AG04449 (cell line): Measurements from ENCODE around the gene IST1.

Experiments used
- CTCF ChIA-PET: fragments of 350-600 bp; formaldehyde crosslinking; extraction: SDS; loops from one replicate; lab custom pipeline; 2021; ENCODE audit warnings: antibody characterized with exemption; lab: Yijun Ruan, JAX
- POLR2A ChIA-PET: fragments of 400-600, 350-600 bp; formaldehyde crosslinking; extraction: SDS; loops from one replicate; lab custom pipeline; 2020; ENCODE audit warnings: antibody characterized with exemption, inconsistent platforms; lab: Yijun Ruan, JAX
- DNase-seq: peaks from one replicate; pipeline ENCODE4 v3.0.0-alpha.2; 2010; ENCODE audit warnings: low read depth, low spot score
- H3K4me3 ChIP-seq: 2 replicates; pipeline ENCODE4 v1.5.1; 2011; ENCODE audit warnings: low read depth, mild to moderate bottlenecking, control low read depth, low read length
- CTCF ChIP-seq: IDR thresholded peaks from one replicate; pipeline ENCODE4 v1.5.1; 2011; ENCODE audit warnings: mild to moderate bottlenecking, moderate library complexity, low read length, control low read depth, inconsistent platforms; ENCODE audit not compliant: insufficient read depth; ENCODE audit errors: missing control alignments

IST1 gene

DNA sequence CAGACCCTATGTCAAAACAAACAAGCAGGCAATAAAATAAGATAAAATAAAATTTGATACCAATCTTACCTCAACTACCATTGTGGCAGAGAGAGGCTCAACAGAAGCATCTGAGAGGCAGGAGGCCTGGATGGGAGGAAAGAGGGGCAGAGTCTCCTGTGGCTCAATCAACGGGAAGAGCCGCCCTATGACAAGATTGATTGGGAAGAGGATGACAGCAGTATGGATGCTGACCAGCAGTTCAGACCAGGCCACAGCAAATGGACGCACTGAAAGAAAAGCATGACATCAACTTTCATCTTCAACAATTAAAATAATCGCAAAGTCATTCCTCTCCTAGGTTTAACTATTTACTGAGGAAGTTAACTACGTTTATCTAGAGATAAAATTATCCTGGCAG lies 57.5 kb downstream of the IST1 start:
- DNase-seq, result no peak
- no peak for TF ChIP-seq CTCF
- ChIA-PET CTCF (no interaction called here), POLR2A (no interaction called here)
- no peak overlapping the region for H3K4me3 ChIP-seq

- ChIA-PET CTCF (interaction anchor here (1.7 kb wide), 1 partner anchor 9 kb away, joined by 8 read pairs; no protein-coding TSS in a partner anchor), POLR2A (no interaction called here)
- H3K4me3 ChIP-seq, result no peak overlapping the region
- no peak for TF ChIP-seq CTCF
- no peak for DNase-seq
Measured at GRCh38 chr16:71954180-71954579, 58.8 kb downstream of the IST1 start.

- CTCF ChIA-PET, result interaction anchor here (1.7 kb wide), 1 partner anchor 9 kb away, joined by 8 read pairs; no protein-coding TSS in a partner anchor
- no peak for TF ChIP-seq CTCF
- H3K4me3 ChIP-seq, result no peak overlapping the region
- DNase-seq, result no peak
- POLR2A ChIA-PET, result no interaction called here
Measured at GRCh38 chr16:71954699-71955195, 59.4 kb downstream of the IST1 start.

- H3K4me3 ChIP-seq, result no peak overlapping the region
- TF ChIP-seq CTCF, result no peak
- no peak for DNase-seq
- ChIA-PET POLR2A (no interaction called here), CTCF (interaction anchor here (1.1 to 3.3 kb wide), 2 partner anchors 63 to 73 kb away, joined by 4 to 21 read pairs; partner anchors contain the start of gene ZNF821)
Measured at GRCh38 chr16:71956486-71956885, 61.2 kb downstream of the IST1 start.

- ChIA-PET CTCF (interaction anchor here (0.6 to 7.1 kb wide), 46 partner anchors 10 to 396 kb away, joined by 3 to 92 read pairs (median 5); partner anchors contain the start of genes AP1G1, IST1, PKD1L3 and ZNF821), POLR2A (interaction anchor here (0.6 to 1.1 kb wide), 4 partner anchors 10 to 153 kb away, joined by 3 to 4 read pairs (median 3); partner anchors contain the start of gene AP1G1)
- no peak overlapping the region for H3K4me3 ChIP-seq
- TF ChIP-seq CTCF, result peak; percentile 86
- DNase-seq, result peak; percentile 59
Measured at GRCh38 chr16:71961066-71962039, 66.0 kb downstream of the IST1 start.
